Measurements from ENCODE around the gene MAST4. TPM values are rescaled to one million over a fixed set of nuclear protein-coding genes. Genes with fewer than 3 reads are reported as not detected.

MAST4 gene
- total RNA-seq, 2 donors from 2014 or later, result 50.4 to 60.6 TPM

DNA sequence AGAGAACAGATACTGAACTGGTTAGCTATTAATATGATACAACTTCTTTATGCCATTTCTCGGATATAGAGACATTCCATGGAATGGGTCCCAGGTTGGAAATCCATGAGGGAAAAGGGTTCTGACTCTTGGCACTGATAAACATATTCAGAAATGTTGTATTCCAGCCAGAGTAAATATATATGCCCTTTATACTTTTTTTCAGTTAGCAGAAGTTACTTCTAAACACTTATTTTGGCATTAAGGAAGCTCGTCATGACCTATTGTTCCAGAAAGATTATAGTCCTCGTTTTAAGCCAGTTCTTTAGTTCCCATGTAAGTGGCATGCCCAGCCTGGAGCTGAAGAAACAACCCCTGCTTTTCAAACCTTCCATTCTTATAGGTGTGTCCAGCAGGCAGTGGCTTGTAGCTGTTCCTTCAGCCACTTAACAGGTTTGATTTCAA is 418.8 kb downstream of the MAST4 start:
- H3K4me1 ChIP-seq, result peaks cover 0 to 46% of the 10 kb centered on the region in 2 donors
- no peak for DNase-seq (ENCODE audit: low spot score)
- H3K27me3 ChIP-seq, result no peaks in the 10 kb centered on the region
- peak overlapping the region; percentile 20 to 40 for H3K4me3 ChIP-seq
- peak overlapping the region; percentile 72 to 82 for H3K27ac ChIP-seq
- no peaks in the 10 kb centered on the region for H3K36me3 ChIP-seq
- TF ChIP-seq, protein P1, sequence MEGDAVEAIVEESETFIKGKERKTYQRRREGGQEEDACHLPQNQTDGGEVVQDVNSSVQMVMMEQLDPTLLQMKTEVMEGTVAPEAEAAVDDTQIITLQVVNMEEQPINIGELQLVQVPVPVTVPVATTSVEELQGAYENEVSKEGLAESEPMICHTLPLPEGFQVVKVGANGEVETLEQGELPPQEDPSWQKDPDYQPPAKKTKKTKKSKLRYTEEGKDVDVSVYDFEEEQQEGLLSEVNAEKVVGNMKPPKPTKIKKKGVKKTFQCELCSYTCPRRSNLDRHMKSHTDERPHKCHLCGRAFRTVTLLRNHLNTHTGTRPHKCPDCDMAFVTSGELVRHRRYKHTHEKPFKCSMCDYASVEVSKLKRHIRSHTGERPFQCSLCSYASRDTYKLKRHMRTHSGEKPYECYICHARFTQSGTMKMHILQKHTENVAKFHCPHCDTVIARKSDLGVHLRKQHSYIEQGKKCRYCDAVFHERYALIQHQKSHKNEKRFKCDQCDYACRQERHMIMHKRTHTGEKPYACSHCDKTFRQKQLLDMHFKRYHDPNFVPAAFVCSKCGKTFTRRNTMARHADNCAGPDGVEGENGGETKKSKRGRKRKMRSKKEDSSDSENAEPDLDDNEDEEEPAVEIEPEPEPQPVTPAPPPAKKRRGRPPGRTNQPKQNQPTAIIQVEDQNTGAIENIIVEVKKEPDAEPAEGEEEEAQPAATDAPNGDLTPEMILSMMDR (IDR thresholded peaks at IDR 0.05), result no peak
- H3K9me3 ChIP-seq, result no peaks in the 10 kb centered on the region

DNA sequence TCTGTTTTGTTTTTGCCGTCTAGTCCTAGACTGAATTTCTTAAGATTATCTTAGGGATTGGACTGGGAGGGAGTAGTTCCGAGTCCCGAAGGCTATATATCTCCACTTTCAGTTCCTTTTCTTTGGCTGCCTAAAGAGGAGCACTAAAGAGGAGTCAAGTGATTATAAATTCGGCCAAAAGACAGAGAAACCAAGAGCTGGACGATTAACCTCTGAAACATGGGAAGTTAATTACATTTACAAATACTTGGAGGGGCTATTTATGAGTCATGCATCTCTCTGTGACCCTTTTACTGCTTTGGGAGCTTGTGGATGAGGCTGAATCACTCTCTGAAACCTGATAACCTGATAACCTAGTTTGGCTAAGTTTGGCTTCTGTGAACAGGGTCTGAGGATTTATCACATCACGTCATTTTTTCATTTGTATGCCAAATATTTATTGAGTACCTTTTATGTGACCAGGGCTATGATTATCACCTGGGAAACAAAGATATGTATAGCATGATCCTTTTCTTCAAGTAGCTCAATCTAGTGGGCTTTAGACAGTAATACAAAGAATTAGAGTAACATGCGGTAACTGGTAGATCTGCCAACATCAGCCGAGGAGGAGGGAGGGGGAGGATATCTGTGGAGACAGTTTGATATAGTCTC is 419.5 kb downstream of the MAST4 start:
- TF ChIP-seq, protein P1 (IDR thresholded peaks at IDR 0.05), result no peak
- Histone ChIP-seq H3K9me3 (no peaks in the 10 kb centered on the region), H3K4me1 (peaks cover 0 to 44% of the 10 kb centered on the region in 2 donors), H3K27ac (peak overlapping the region; percentile 72 to 82), H3K27me3 (no peaks in the 10 kb centered on the region), H3K4me3 (peak overlapping the region; percentile 20 to 40), H3K36me3 (no peaks in the 10 kb centered on the region)
- no peak for DNase-seq (ENCODE audit: low spot score)

DNA sequence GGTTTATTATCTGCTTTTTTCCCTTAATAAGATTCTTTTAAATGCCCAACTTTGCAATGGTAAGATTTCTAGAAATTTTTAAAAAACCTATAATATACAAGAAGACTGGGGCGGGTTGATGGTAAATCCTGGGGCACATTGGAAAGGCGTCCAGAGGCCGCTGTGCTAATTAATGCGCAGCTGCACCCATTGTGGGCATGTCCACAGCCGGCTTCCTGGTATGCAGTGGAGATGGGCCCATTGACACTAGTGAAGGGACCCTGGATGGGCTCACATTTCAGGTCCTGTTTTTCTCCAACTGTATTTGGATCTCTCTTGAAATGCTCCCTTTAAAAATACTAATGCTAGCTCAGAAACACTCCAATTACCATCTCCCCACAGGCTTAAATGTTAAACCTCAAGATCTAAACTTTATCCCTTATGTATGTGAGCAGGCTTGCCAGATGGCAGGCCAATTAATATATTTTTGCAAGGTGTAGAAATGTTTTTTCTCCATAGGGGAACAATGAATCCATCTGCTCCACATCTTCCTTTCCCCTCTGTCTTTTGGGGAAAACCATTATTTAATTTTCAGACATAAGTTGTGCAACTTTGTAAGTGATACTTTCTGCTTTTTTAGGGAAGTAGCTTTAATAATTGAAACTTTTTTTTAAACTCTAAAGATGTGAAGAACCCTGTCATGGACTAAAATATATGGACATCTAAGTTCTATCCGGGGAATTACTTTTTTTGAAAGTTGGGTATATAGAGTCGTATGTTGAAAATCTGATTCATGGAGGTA is 423.1 kb downstream of the MAST4 start:
- H3K9me3 ChIP-seq, result no peaks in the 10 kb centered on the region
- TF ChIP-seq, protein P1 (IDR thresholded peaks at IDR 0.05), result no peak
- DNase-seq (ENCODE audit: low spot score), result no peak
- H3K27me3 ChIP-seq, result no peaks in the 10 kb centered on the region
- peaks cover 0 to 29% of the 10 kb centered on the region in 2 donors for H3K4me1 ChIP-seq
- no peak overlapping the region for H3K4me3 ChIP-seq
- no peak overlapping the region for H3K27ac ChIP-seq
- no peaks in the 10 kb centered on the region for H3K36me3 ChIP-seq

DNA sequence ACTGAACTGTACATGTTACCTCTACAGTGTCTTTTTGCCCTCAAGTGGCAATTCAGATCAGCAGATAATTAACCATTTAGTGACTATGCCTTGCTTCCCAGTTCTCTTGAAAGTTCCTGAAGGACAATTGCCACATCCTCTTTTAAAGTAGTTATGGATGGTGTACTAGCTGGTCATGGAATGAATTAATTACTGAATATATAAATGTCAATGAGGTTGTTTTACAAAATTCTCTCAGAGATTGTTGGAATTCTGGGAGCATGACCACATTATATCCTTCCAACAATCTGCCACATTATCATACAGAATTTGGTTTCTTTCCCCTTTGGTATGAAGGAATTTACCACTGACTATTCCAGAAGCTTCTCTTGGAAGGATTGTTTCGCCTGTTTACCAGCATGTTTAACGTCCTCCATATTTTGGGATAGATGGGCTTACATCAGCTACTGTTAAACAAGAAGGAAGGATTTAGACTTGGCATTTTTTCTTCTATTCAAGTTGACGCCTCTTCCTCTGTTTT is 424.0 kb downstream of the MAST4 start:
- Histone ChIP-seq H3K27me3 (no peaks in the 10 kb centered on the region), H3K27ac (no peak overlapping the region), H3K9me3 (no peaks in the 10 kb centered on the region), H3K36me3 (no peaks in the 10 kb centered on the region), H3K4me3 (no peak overlapping the region), H3K4me1 (peaks cover 0 to 20% of the 10 kb centered on the region in 2 donors)
- TF ChIP-seq, protein P1 (IDR thresholded peaks at IDR 0.05), result no peak
- no peak for DNase-seq (ENCODE audit: low spot score)

DNA sequence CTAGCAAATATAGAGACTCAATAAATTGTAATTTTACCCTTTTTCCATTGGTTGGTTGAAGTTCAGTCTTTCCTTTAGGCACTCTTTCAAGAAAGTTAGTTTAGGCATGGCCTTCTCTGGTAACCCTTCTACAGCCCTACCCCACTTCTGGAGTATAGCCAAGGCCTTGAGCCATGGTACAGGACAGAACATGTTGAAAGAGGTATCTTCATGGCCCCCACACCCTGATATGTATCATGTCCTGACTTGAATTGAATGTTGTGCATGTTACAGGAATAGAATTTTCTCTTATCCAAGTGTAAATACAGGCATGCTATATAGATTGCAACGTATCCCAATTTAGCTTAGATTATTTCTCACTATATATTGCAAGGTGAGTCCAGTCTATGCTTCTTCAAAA is 424.8 kb downstream of the MAST4 start:
- no peak for DNase-seq (ENCODE audit: low spot score)
- Histone ChIP-seq H3K36me3 (no peaks in the 10 kb centered on the region), H3K4me1 (peaks cover 0 to 28% of the 10 kb centered on the region in 2 donors), H3K9me3 (no peaks in the 10 kb centered on the region), H3K4me3 (no peak overlapping the region), H3K27me3 (no peaks in the 10 kb centered on the region), H3K27ac (no peak overlapping the region)
- TF ChIP-seq, protein P1 (IDR thresholded peaks at IDR 0.05), result no peak
